IMR-90 (cell line): Measurements from ENCODE around the gene BCL2. TPM values are rescaled to one million over a fixed set of nuclear protein-coding genes. Genes with fewer than 3 reads are reported as not detected.

Source experiments
- ATAC-seq: fragments of 200-7000 bp; cut with Tn5 transposase; 2 replicates; pipeline ENCODE4 v1.9.1; 2020; ENCODE audit warnings: low read depth, mild to moderate bottlenecking, moderate library complexity
- BruUV-seq: library from RNA; stranded (reverse); fragments of 400-500 nt; replicated peaks from 2 replicates; lab custom pipeline; 2021; lab: Mats Ljungman, UMichigan
- CTCF ChIA-PET: fragments of 300-600 bp; formaldehyde crosslinking; extraction: SDS; loops from one replicate; lab custom pipeline; 2021; ENCODE audit warnings: antibody characterized with exemption; lab: Yijun Ruan, JAX
- POLR2A ChIA-PET: fragments of 300-600 bp; sonication (Branson Sonifier 250); formaldehyde crosslinking; loops from one replicate; lab custom pipeline; 2022; ENCODE audit warnings: antibody characterized with exemption; ENCODE audit not compliant: unreplicated experiment; lab: Charles Lee
- DNase-seq: peaks from one replicate; pipeline ENCODE4 v3.0.0; 2013
- H2AFZ ChIP-seq: replicated peaks from 2 replicates; pipeline ENCODE3; 2013; ENCODE audit warnings: low read length, mild to moderate bottlenecking; ENCODE audit not compliant: poor library complexity
- H2AK5ac ChIP-seq: 2 replicates; pipeline ENCODE4 v1.6.1; 2013; ENCODE audit warnings: low read depth, low read length, inconsistent platforms
- H2AK9ac ChIP-seq: replicated peaks from 2 replicates; pipeline ENCODE3; 2013; ENCODE audit warnings: mild to moderate bottlenecking, low read depth, low read length, moderate library complexity; ENCODE audit not compliant: poor library complexity
- H2BK120ac ChIP-seq: 2 replicates; pipeline ENCODE4 v1.6.1; 2013; ENCODE audit warnings: low read depth, low read length, inconsistent platforms
- H2BK15ac ChIP-seq: 3 replicates; pipeline ENCODE4 v1.6.1; 2013; ENCODE audit warnings: low read depth, low read length, inconsistent platforms
- H2BK20ac ChIP-seq: 2 replicates; pipeline ENCODE4 v1.6.1; 2013; ENCODE audit warnings: low read depth, mild to moderate bottlenecking, inconsistent platforms, low read length, moderate library complexity
- H2BK5ac ChIP-seq: 2 replicates; pipeline ENCODE4 v1.6.1; 2013; ENCODE audit warnings: mild to moderate bottlenecking, low read depth, low read length, inconsistent platforms; ENCODE audit not compliant: poor library complexity, severe bottlenecking
- H3K14ac ChIP-seq: replicated peaks from 2 replicates; pipeline ENCODE4 v1.6.1; 2013; ENCODE audit warnings: low read depth, low read length, inconsistent platforms
- H3K18ac ChIP-seq: 2 replicates; pipeline ENCODE4 v1.6.1; 2013; ENCODE audit warnings: low read depth, low read length, control low read depth
- H3K23ac ChIP-seq: 2 replicates; pipeline ENCODE4 v1.6.1; 2013; ENCODE audit warnings: low read depth, low read length, inconsistent platforms
- H3K27ac ChIP-seq: 2 replicates; pipeline ENCODE4 v1.5.1; 2013; ENCODE audit warnings: mild to moderate bottlenecking, control low read depth, low read length; ENCODE audit not compliant: insufficient read depth
- H3K27me3 ChIP-seq: 2 replicates; pipeline ENCODE4 v1.6.1; 2013; ENCODE audit warnings: low read length; ENCODE audit not compliant: control insufficient read depth, insufficient read depth
- H3K36me3 ChIP-seq: 2 replicates; pipeline ENCODE4 v1.6.1; 2013; ENCODE audit warnings: low read length, mixed read lengths; ENCODE audit not compliant: control insufficient read depth, insufficient read depth
- H3K4ac ChIP-seq: 2 replicates; pipeline ENCODE4 v1.6.1; 2013; ENCODE audit warnings: low read depth, low read length, inconsistent platforms
- H3K4me1 ChIP-seq: 2 replicates; pipeline ENCODE4 v1.6.1; 2013; ENCODE audit warnings: low read length, mixed read lengths; ENCODE audit not compliant: control insufficient read depth, insufficient read depth
- H3K4me2 ChIP-seq: 2 replicates; pipeline ENCODE4 v1.6.1; 2013; ENCODE audit warnings: low read depth, mild to moderate bottlenecking, control low read depth, low read length, moderate library complexity
- H3K4me3 ChIP-seq: 2 replicates; pipeline ENCODE4 v1.5.1; 2013; ENCODE audit warnings: low read depth, mild to moderate bottlenecking, control low read depth, low read length, moderate library complexity; ENCODE audit not compliant: insufficient read depth
- H3K56ac ChIP-seq: 2 replicates; pipeline ENCODE4 v1.6.1; 2013; ENCODE audit warnings: low read length, inconsistent platforms; ENCODE audit not compliant: insufficient read depth; ENCODE audit errors: extremely low read depth
- H3K79me1 ChIP-seq, 2 experiments: 2 replicates each; pipeline ENCODE4 v1.6.1; 2013; ENCODE audit warnings: low read length in 2 of 2, inconsistent platforms in 1 of 2, low read depth in 1 of 2
- H3K9ac ChIP-seq: 2 replicates; pipeline ENCODE4 v1.6.1; 2013; ENCODE audit warnings: low read depth, low read length, control low read depth
- H3K9me1 ChIP-seq: 2 replicates; pipeline ENCODE4 v1.6.1; 2013; ENCODE audit warnings: low read length, inconsistent platforms; ENCODE audit not compliant: insufficient read depth
- H3K9me3 ChIP-seq: 2 replicates; pipeline ENCODE4 v1.6.1; 2013; ENCODE audit warnings: low read length; ENCODE audit not compliant: control insufficient read depth, insufficient read depth
- H4K20me1 ChIP-seq: 2 replicates; pipeline ENCODE4 v1.6.1; 2013; ENCODE audit warnings: low read length, inconsistent platforms; ENCODE audit not compliant: insufficient read depth
- H4K5ac ChIP-seq: 2 replicates; pipeline ENCODE4 v1.6.1; 2013; ENCODE audit warnings: mild to moderate bottlenecking, low read depth, low read length, control low read depth
- H4K8ac ChIP-seq, 2 experiments: 2 replicates each; pipeline ENCODE4 v1.6.1; 2013; ENCODE audit warnings: low read depth in 2 of 2, low read length in 2 of 2, control low read depth in 1 of 2, inconsistent platforms in 1 of 2
- H4K91ac ChIP-seq: 2 replicates; pipeline ENCODE4 v1.6.1; 2013; ENCODE audit warnings: low read depth, low read length, inconsistent platforms; ENCODE audit not compliant: insufficient read depth
- CEBPB ChIP-seq: IDR thresholded peaks from 2 replicates; pipeline ENCODE4 v1.6.1; 2012; ENCODE audit warnings: low read depth, low read length, improper control_type of control experiment
- CHD1 ChIP-seq: IDR thresholded peaks from 2 replicates; pipeline ENCODE4 v1.6.1; 2012; ENCODE audit warnings: low read depth, low read length, improper control_type of control experiment
- POLR2A ChIP-seq: IDR thresholded peaks from 2 replicates; pipeline ENCODE4 v1.6.1; 2012; ENCODE audit warnings: mild to moderate bottlenecking, low read depth, low read length
- RAD21 ChIP-seq: IDR thresholded peaks from 2 replicates; pipeline ENCODE4 v1.6.1; 2012; ENCODE audit warnings: low read length, improper control_type of control experiment
- WGBS, 2 experiments: methylation state at CpG; one replicate each; pipeline versions ENCODE4 v1.1.5 to v1.1.7; 2013; ENCODE audit warnings: missing lambda C conversion rate in 2 of 2; ENCODE audit not compliant: insufficient read length in 1 of 2; ENCODE audit errors: extremely low coverage in 2 of 2; 5-methylcytosine and 5-hydroxymethylcytosine counted together
- dilution Hi-C: fragments of 300-500 bp; cut with HindIII; formaldehyde crosslinking; loops from one replicate; pipeline ENCODE4 v1.14.3; 2018; ENCODE audit warnings: low sequenced_read_pairs; ENCODE audit not compliant: unreplicated experiment
- in situ Hi-C: fragments of 300-500 bp; cut with MboI; formaldehyde crosslinking; loops from 3 replicates; pipeline ENCODE4 v1.14.3; 2019; ENCODE audit warnings: low sequenced_read_pairs, inconsistent platforms, mixed read lengths
- intact Hi-C: fragments of 100-400 bp; cut with micrococcal nuclease; formaldehyde crosslinking; loops from 2 replicates; pipeline ENCODE4 v1.10.0; 2022
- polyA plus RNA-seq, 3 experiments: library from polyadenylated mRNA; depleted of rRNA; stranded (reverse); fragments of >200 nt; gene quantifications; 2 replicates each; pipeline ENCODE4 v1.2.3, GENCODE V29; 2012; ENCODE audit warnings: low replicate concordance in 1 of 3
- total RNA-seq: library from RNA; depleted of rRNA; stranded (reverse); fragments of >200 nt; gene quantifications from 2 replicates; pipeline ENCODE4 v1.2.3, GENCODE V29; 2012
- TF ChIP-seq, protein P1 (sequence below): conservative IDR thresholded peaks from 2 replicates; pipeline ENCODE4 v1.5.1; 2012; ENCODE audit warnings: mild to moderate bottlenecking, low read depth, low read length, improper control_type of control experiment

BCL2 gene
- total and polyA plus RNA-seq, 2 of the 4 experiments (the other 2 are of a cell fraction), result 0.24 to 0.54 TPM

DNA sequence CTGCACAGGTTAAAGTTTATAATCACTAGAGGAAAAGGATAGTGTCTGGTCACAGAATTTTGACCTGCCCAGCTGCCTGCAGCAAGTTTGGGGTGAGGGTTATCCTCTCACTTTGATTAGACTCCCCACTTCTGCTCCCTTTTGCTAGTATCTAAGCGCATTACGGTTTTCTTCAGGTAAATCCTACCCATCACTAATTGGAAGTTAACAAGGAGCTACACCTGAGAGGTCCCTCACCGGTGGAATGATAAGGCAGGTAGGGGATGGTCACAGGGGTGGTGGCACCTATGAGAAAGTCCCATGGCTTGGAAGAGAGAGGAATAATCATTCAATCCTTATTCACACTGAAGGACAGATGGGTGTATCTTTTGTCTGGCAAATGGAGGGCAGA, 7.6 kb downstream of the BCL2 start:
- DNase-seq (no peak), ATAC-seq (no peak)
- Histone ChIP-seq H2BK15ac (no peak overlapping the region), H3K27ac (no peak overlapping the region), H3K18ac (no peak overlapping the region), H4K5ac (no peak overlapping the region), H3K9me3 (no peaks in the 10 kb centered on the region), H3K4me2 (no peak overlapping the region), H2BK120ac (no peak overlapping the region), H4K20me1 (no peaks in the 10 kb centered on the region), H3K36me3 (no peaks in the 10 kb centered on the region), H2AK9ac (no peak overlapping the region), H3K23ac (no peak overlapping the region), H2BK5ac (no peak overlapping the region), H3K9ac (no peak overlapping the region), H3K9me1 (no peaks in the 10 kb centered on the region), H3K4ac (no peak overlapping the region), H4K91ac (no peak overlapping the region), H3K56ac (no peak overlapping the region), H3K79me1 (no peaks in the 10 kb centered on the region), H2AFZ (no peak overlapping the region), H3K4me1 (no peaks in the 10 kb centered on the region), H3K27me3 (peaks cover 4% of the 10 kb centered on the region), H2BK20ac (no peak overlapping the region), H4K8ac (no peak overlapping the region), H3K14ac (no peak overlapping the region), H2AK5ac (no peak overlapping the region), H3K4me3 (no peak overlapping the region)
- ChIA-PET POLR2A (no interaction called here), CTCF (no interaction called here)
- no TSS peak for BruUV-seq
- dilution Hi-C loops (no loop called here), intact Hi-C loops (no loop called here), in situ Hi-C loops (no loop called here)
- TF ChIP-seq, protein P1, sequence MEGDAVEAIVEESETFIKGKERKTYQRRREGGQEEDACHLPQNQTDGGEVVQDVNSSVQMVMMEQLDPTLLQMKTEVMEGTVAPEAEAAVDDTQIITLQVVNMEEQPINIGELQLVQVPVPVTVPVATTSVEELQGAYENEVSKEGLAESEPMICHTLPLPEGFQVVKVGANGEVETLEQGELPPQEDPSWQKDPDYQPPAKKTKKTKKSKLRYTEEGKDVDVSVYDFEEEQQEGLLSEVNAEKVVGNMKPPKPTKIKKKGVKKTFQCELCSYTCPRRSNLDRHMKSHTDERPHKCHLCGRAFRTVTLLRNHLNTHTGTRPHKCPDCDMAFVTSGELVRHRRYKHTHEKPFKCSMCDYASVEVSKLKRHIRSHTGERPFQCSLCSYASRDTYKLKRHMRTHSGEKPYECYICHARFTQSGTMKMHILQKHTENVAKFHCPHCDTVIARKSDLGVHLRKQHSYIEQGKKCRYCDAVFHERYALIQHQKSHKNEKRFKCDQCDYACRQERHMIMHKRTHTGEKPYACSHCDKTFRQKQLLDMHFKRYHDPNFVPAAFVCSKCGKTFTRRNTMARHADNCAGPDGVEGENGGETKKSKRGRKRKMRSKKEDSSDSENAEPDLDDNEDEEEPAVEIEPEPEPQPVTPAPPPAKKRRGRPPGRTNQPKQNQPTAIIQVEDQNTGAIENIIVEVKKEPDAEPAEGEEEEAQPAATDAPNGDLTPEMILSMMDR, result no peak
- TF ChIP-seq POLR2A, result no peak
- TF ChIP-seq CHD1, result no peak
- no peak for TF ChIP-seq RAD21
- no peak for TF ChIP-seq CEBPB
- WGBS, 2 experiments, result no CpG with 5 or more reads among the region's 3 CpGs
